SU-DHL-6 (cell line): ENCODE measurements around the gene MFAP5.

ENCODE experiments used
- H2AFZ ChIP-seq: fragments of 200-600 bp; sonication (generic); 2 replicates; pipeline ENCODE4 v1.6.1; 2014; ENCODE audit warnings: low read depth, mild to moderate bottlenecking, moderate library complexity, mixed read lengths, antibody characterized with exemption, low read length; ENCODE audit not compliant: severe bottlenecking
- H3F3A ChIP-seq: fragments of 200-600 bp; shearing (Covaris generic); 2 replicates; pipeline ENCODE4 v1.6.0; 2016; ENCODE audit warnings: antibody characterized with exemption, mild to moderate bottlenecking; ENCODE audit not compliant: insufficient read depth
- H3K27ac ChIP-seq: fragments of 200-600 bp; sonication (generic); 2 replicates; pipeline ENCODE4 v1.5.1; 2016; ENCODE audit warnings: low read depth, mild to moderate bottlenecking, low read length, moderate library complexity, mixed read lengths
- H3K27me3 ChIP-seq: fragments of 200-600 bp; sonication (generic), shearing (Covaris generic); 2 replicates; pipeline ENCODE4 v1.6.0; 2014; ENCODE audit warnings: mild to moderate bottlenecking, low read length
- H3K36me3 ChIP-seq: fragments of 200-600 bp; sonication (generic); 2 replicates; pipeline ENCODE4 v1.6.1; 2014; ENCODE audit warnings: mild to moderate bottlenecking, low read length, mixed read lengths
- H3K4me2 ChIP-seq: fragments of 300-600, 200-600 bp; shearing (Covaris generic), sonication (generic); 2 replicates; pipeline ENCODE4 v1.6.0; 2014; ENCODE audit warnings: low read length, low read depth, mild to moderate bottlenecking; ENCODE audit not compliant: poor library complexity, severe bottlenecking
- H3K4me3 ChIP-seq: fragments of 200-600 bp; sonication (generic); 2 replicates; pipeline ENCODE4 v1.5.1; 2014; ENCODE audit warnings: antibody characterized with exemption, low read length, mild to moderate bottlenecking, mixed read lengths; ENCODE audit not compliant: insufficient read depth, poor library complexity, severe bottlenecking
- H3K79me2 ChIP-seq: fragments of 200-600 bp; sonication (generic); 2 replicates; pipeline ENCODE4 v1.6.1; 2014; ENCODE audit warnings: mild to moderate bottlenecking, low read length, moderate library complexity; ENCODE audit not compliant: insufficient read depth
- H3K9ac ChIP-seq: fragments of 200-600 bp; sonication (generic); 2 replicates; pipeline ENCODE4 v1.7.0; 2014; ENCODE audit warnings: mild to moderate bottlenecking, low read length
- H3K9me2 ChIP-seq: fragments of 200-600 bp; sonication (generic); replicated peaks from 2 replicates; pipeline ENCODE4 v1.6.1; 2014; ENCODE audit warnings: low read length; ENCODE audit not compliant: insufficient read depth
- H3K9me3 ChIP-seq: fragments of 200-600 bp; sonication (generic); 2 replicates; pipeline ENCODE4 v1.6.1; 2014; ENCODE audit warnings: low read length, mixed read lengths; ENCODE audit not compliant: insufficient read depth
- H4K20me1 ChIP-seq: fragments of 200-600 bp; sonication (generic); 2 replicates; pipeline ENCODE4 v1.6.1; 2014; ENCODE audit warnings: low read depth, mild to moderate bottlenecking, antibody characterized with exemption, low read length, moderate library complexity, mixed read lengths
- CTCF ChIP-seq: fragments of 200-600 bp; sonication (generic); IDR thresholded peaks from one replicate; pipeline ENCODE4 v1.5.1; 2017; ENCODE audit warnings: antibody characterized with exemption, mild to moderate bottlenecking, low read length, moderate library complexity; ENCODE audit not compliant: insufficient read depth, poor library complexity, severe bottlenecking
- EZH2phosphoT487 ChIP-seq: fragments of 200-600 bp; sonication (generic), shearing (Covaris generic); conservative IDR thresholded peaks from 2 replicates; pipeline ENCODE4 v1.6.1; 2018; ENCODE audit warnings: mild to moderate bottlenecking, antibody characterized with exemption, low read length, moderate library complexity, mixed read lengths

Gene MFAP5

GRCh38 chr12:8603856-8604255, 58.8 kb downstream of the MFAP5 start:
- H3K9ac ChIP-seq, result no peak overlapping the region
- no peak overlapping the region for H3K27ac ChIP-seq
- H3K79me2 ChIP-seq, result no peaks in the 10 kb centered on the region
- no peak for TF ChIP-seq EZH2phosphoT487
- TF ChIP-seq CTCF, result no peak
- H3K36me3 ChIP-seq, result no peaks in the 10 kb centered on the region
- H3K9me3 ChIP-seq, result no peaks in the 10 kb centered on the region
- no peak overlapping the region for H3K4me3 ChIP-seq
- no peaks in the 10 kb centered on the region for H4K20me1 ChIP-seq
- no peaks in the 10 kb centered on the region for H3K9me2 ChIP-seq
- H3K4me2 ChIP-seq, result no peak overlapping the region
- no peak overlapping the region for H2AFZ ChIP-seq
- no peaks in the 10 kb centered on the region for H3F3A ChIP-seq
- no peaks in the 10 kb centered on the region for H3K27me3 ChIP-seq

- H3K4me3 ChIP-seq, result no peak overlapping the region
- no peaks in the 10 kb centered on the region for H4K20me1 ChIP-seq
- no peaks in the 10 kb centered on the region for H3F3A ChIP-seq
- H3K9ac ChIP-seq, result no peak overlapping the region
- H3K9me3 ChIP-seq, result no peaks in the 10 kb centered on the region
- no peaks in the 10 kb centered on the region for H3K9me2 ChIP-seq
- H3K27ac ChIP-seq, result no peak overlapping the region
- H3K79me2 ChIP-seq, result no peaks in the 10 kb centered on the region
- H3K36me3 ChIP-seq, result no peaks in the 10 kb centered on the region
- no peaks in the 10 kb centered on the region for H3K27me3 ChIP-seq
- H2AFZ ChIP-seq, result no peak overlapping the region
- TF ChIP-seq CTCF, result no peak
- no peak for TF ChIP-seq EZH2phosphoT487
- H3K4me2 ChIP-seq, result no peak overlapping the region
These were observed 59.3 kb downstream of the MFAP5 start for GRCh38 chr12:8603286-8603685.

DNA sequence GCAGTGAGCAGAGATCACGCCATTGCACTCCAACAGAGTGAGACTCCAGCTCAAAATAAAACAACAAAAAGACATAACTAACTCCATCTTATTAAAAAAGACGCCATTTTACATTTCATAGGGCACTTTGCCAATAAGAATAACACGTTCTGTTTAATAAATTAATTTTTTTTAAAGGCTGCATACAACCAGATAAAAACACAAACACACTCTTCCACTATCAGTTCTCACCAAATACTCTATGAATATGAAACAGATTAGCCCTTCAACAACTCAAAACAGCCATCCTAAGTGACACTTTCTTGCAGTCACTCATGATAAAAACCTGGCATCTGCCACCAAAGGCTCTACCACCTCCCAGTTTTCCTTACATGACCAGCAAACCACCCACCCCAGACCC, 66.1 kb downstream of the MFAP5 start:
- Histone ChIP-seq H3F3A (no peaks in the 10 kb centered on the region), H3K79me2 (no peaks in the 10 kb centered on the region), H4K20me1 (no peaks in the 10 kb centered on the region), H3K4me2 (no peak overlapping the region), H2AFZ (no peak overlapping the region), H3K27me3 (no peaks in the 10 kb centered on the region), H3K4me3 (no peak overlapping the region), H3K27ac (no peak overlapping the region), H3K9ac (no peak overlapping the region), H3K9me2 (no peaks in the 10 kb centered on the region), H3K36me3 (no peaks in the 10 kb centered on the region), H3K9me3 (no peaks in the 10 kb centered on the region)
- TF ChIP-seq EZH2phosphoT487 (no peak), CTCF (no peak)
